GM23248 (cell line): ENCODE results near the gene ZNF521. TPM values are rescaled to one million over a fixed set of nuclear protein-coding genes. Genes with fewer than 3 reads are reported as not detected.
A peak's percentile ranks its signal among the peaks of the same experiment; 100 is the strongest.

Experiments
- DNase-seq: peaks from one replicate; pipeline ENCODE4 v3.0.0-alpha.2; 2015
- H2AFZ ChIP-seq: fragments of 200-600 bp; sonication (generic); 2 replicates; pipeline ENCODE4 v1.6.1; 2016; ENCODE audit warnings: antibody characterized with exemption
- H3F3A ChIP-seq: fragments of 200-600 bp; sonication (generic); 2 replicates; pipeline ENCODE4 v1.6.1; 2016; ENCODE audit warnings: mild to moderate bottlenecking, antibody characterized with exemption, mixed run types; ENCODE audit not compliant: insufficient read depth
- H3K27ac ChIP-seq: fragments of 200-600 bp; sonication (generic); 2 replicates; pipeline ENCODE4 v1.5.1; 2016; ENCODE audit warnings: mild to moderate bottlenecking
- H3K27me3 ChIP-seq: fragments of 200-600 bp; sonication (generic); replicated peaks from 2 replicates; pipeline ENCODE4 v1.6.1; 2016; ENCODE audit warnings: mild to moderate bottlenecking; ENCODE audit not compliant: insufficient read depth
- H3K36me3 ChIP-seq: fragments of 200-600 bp; sonication (generic); 2 replicates; pipeline ENCODE4 v1.6.1; 2016; ENCODE audit warnings: low read depth, mild to moderate bottlenecking
- H3K4me1 ChIP-seq: fragments of 200-600 bp; sonication (generic); 2 replicates; pipeline ENCODE4 v1.6.1; 2016; ENCODE audit warnings: mild to moderate bottlenecking; ENCODE audit not compliant: insufficient read depth
- H3K4me2 ChIP-seq: fragments of 200-600 bp; sonication (generic); one replicate; pipeline ENCODE4 v1.6.1; 2016; ENCODE audit warnings: mild to moderate bottlenecking; ENCODE audit not compliant: unreplicated experiment
- H3K4me3 ChIP-seq: fragments of 200-600 bp; sonication (generic); 2 replicates; pipeline ENCODE4 v1.5.1; 2016; ENCODE audit warnings: mild to moderate bottlenecking
- H3K79me2 ChIP-seq: fragments of 200-600 bp; sonication (generic); 2 replicates; pipeline ENCODE4 v1.6.1; 2016; ENCODE audit warnings: mild to moderate bottlenecking; ENCODE audit not compliant: insufficient read depth
- H3K9ac ChIP-seq: fragments of 200-600 bp; sonication (generic); 2 replicates; pipeline ENCODE4 v1.6.1; 2016; ENCODE audit warnings: mild to moderate bottlenecking
- H3K9me2 ChIP-seq: fragments of 200-600 bp; sonication (generic); 2 replicates; pipeline ENCODE4 v1.6.1; 2016; ENCODE audit warnings: mixed run types, mild to moderate bottlenecking, moderate library complexity; ENCODE audit not compliant: insufficient read depth
- H3K9me3 ChIP-seq: fragments of 200-600 bp; sonication (generic); one replicate; pipeline ENCODE4 v1.6.1; 2017; ENCODE audit warnings: low read depth
- H4K20me1 ChIP-seq: fragments of 200-600 bp; sonication (generic); 2 replicates; pipeline ENCODE4 v1.6.0; 2016; ENCODE audit not compliant: insufficient read depth
- EZH2 ChIP-seq: fragments of 200-600 bp; sonication (generic); IDR thresholded peaks from 2 replicates; pipeline ENCODE4 v1.6.1; 2018; ENCODE audit warnings: antibody characterized with exemption, mild to moderate bottlenecking; ENCODE audit not compliant: insufficient read depth, poor library complexity, severe bottlenecking
- EZH2phosphoT487 ChIP-seq: fragments of 200-600 bp; sonication (generic); IDR thresholded peaks from 2 replicates; pipeline ENCODE4 v1.6.1; 2018; ENCODE audit warnings: antibody characterized with exemption, moderate library complexity, mild to moderate bottlenecking, low read depth; ENCODE audit not compliant: insufficient read depth
- WGBS, 2 experiments: methylation state at CpG; one replicate each; pipeline ENCODE4 v1.1.6; 2015 to 2017; ENCODE audit warnings: low lambda C conversion rate in 2 of 2, low coverage in 1 of 2; ENCODE audit errors: missing lambda C conversion rate in 2 of 2; 5-methylcytosine and 5-hydroxymethylcytosine counted together
- in situ Hi-C: fragments of 300-500 bp; cut with MboI; formaldehyde crosslinking; loops from 2 replicates; pipeline ENCODE4 v1.15.0; 2020
- polyA plus RNA-seq: library from polyadenylated mRNA; unstranded; fragments of >200 nt; fragmentation: Nextera tagmentation; extraction: Ambion mirVana; gene quantifications from 2 replicates; pipeline ENCODE4 v1.2.1, GENCODE V29; 2016
- total RNA-seq: library from RNA; depleted of rRNA; stranded (reverse); fragments of >200 nt; shearing (Covaris generic); gene quantifications from 2 replicates; pipeline ENCODE4 v1.2.3, GENCODE V29; 2014

ZNF521 gene
- total and polyA plus RNA-seq, 2 experiments from 2014 or later: 7.8 to 17.9 TPM

DNA sequence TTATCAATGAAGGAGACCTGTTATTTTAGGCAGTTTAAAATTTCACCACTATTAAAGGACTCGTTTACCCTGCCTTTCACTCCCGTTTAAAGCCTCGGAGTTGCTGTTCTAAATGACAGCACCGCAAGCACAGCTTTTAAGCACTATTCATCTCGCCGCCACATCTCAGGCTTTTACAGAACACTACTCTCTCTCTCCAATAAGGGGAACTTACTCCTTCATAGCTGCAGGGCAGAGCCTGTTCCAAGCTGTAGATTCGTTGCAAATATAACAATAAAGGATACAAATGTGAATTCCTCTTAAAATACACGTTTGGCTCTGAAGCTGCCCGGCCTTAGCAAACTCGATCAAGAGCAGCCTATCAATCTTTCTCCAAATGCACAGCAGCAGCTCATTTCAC is 271.8 kb downstream of the ZNF521 start:
- H3K27me3 ChIP-seq: no peaks in the 10 kb centered on the region
- no peak overlapping the region for H3K4me3 ChIP-seq
- no peaks in the 10 kb centered on the region for H3K79me2 ChIP-seq
- no peak for DNase-seq
- 73 to 74% methylated on average over 10 of the region's 10 CpGs for WGBS, 2 experiments
- H3K9me2 ChIP-seq: no peaks in the 10 kb centered on the region
- peaks cover 11% of the 10 kb centered on the region for H3F3A ChIP-seq
- peaks cover 10% of the 10 kb centered on the region for H3K4me1 ChIP-seq
- H3K4me2 ChIP-seq: no peak overlapping the region
- no peak overlapping the region for H3K27ac ChIP-seq
- H2AFZ ChIP-seq: no peak overlapping the region
- H3K36me3 ChIP-seq: no peaks in the 10 kb centered on the region
- no peak overlapping the region for H3K9ac ChIP-seq
- H3K9me3 ChIP-seq: no peaks in the 10 kb centered on the region
- in situ Hi-C loops: no loop called here
- TF ChIP-seq EZH2phosphoT487 (no peak), EZH2 (no peak)
- no peaks in the 10 kb centered on the region for H4K20me1 ChIP-seq

DNA sequence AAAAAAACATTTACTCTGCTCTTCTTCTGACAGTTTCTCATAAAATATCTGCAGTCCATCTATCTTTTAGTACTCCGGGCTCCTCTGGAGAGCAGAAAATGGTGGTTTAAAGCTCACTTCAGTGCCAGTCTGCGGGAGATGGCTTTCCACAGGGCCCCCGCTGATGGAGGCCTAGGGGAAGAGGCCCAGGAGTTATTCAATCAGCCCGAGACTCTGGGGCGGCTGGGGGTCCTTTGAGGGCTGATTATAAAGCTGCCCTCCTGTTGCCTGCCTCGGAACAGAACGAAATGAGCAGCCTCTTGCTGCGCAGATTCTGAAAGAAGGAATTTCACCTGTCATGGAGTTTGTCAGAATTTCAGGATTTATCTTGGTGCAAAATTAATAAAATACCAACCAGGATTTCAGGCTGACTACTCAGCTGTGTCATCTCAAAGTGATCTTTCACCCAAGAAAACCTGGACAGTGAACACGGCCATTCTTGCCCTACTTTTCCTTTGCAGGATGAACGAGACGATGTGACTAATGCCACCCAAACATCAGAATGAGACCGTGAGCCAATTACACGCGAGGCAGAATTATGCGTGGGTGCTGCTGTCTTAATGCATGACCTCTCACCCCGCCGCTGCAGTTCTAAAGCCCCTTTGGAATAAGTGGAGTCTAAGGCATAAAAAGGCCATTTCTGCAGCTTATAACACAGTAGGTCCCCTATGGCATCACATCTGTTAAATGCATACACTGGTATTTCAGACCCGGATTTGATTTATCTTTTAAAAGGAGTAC is 273.8 kb downstream of the ZNF521 start:
- no peaks in the 10 kb centered on the region for H3K79me2 ChIP-seq
- DNase-seq: no peak
- no peak overlapping the region for H3K4me3 ChIP-seq
- no peak overlapping the region for H3K4me2 ChIP-seq
- H3K27ac ChIP-seq: no peak overlapping the region
- H4K20me1 ChIP-seq: no peaks in the 10 kb centered on the region
- H3K9ac ChIP-seq: no peak overlapping the region
- peaks cover 13% of the 10 kb centered on the region for H3F3A ChIP-seq
- WGBS, 2 experiments: 94 to 95% methylated on average over 18 of the region's 18 CpGs
- H3K9me2 ChIP-seq: no peaks in the 10 kb centered on the region
- no peaks in the 10 kb centered on the region for H3K9me3 ChIP-seq
- in situ Hi-C loops: no loop called here
- H2AFZ ChIP-seq: no peak overlapping the region
- TF ChIP-seq EZH2 (no peak), EZH2phosphoT487 (no peak)
- H3K4me1 ChIP-seq: peaks cover 14% of the 10 kb centered on the region
- H3K27me3 ChIP-seq: no peaks in the 10 kb centered on the region
- no peaks in the 10 kb centered on the region for H3K36me3 ChIP-seq

DNA sequence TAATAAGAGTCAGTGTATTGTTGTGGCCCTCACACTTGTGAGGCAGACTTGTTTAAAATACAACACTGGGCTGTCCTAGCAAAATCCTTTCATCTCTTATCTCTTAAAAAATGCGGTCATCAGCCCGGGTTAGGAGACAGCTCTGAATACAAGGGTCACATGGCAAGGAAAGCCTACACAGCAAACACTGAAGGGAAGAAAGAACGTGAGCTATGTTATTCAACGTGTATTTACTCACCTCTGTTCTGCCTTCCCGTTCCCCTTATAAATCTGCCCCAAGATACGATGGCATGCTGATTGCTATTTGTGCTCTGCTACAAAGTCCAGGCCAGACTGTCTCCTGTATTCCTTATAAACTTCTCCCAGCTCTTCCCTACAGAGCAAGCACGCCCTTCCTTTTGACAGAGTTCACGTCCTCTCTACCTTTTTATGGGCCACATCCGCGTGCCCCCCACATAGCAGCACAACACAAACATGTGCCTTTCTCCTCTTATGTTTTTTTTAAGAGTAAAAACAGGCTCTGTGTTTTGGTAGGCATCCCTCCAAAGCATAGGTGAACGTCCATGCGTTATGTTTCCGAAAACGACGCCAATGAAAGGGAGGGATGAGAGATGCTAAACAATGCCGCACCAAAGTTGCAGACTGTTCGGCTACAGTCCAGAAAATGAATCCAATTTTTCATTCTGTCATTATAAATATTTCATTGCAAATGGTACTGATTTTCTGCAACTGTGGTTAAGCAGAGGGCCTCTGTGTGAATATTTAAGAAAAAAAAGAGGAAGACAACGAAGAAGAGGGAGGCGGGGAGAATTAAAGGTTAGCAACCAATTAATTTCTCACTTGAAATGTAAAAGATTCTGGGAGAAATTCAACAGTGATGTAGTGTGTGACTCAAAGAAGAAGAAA is 274.7 kb downstream of the ZNF521 start:
- Histone ChIP-seq H3K36me3 (no peaks in the 10 kb centered on the region), H3K27ac (no peak overlapping the region), H3K4me1 (peaks cover 14% of the 10 kb centered on the region), H3K9me2 (no peaks in the 10 kb centered on the region), H3K4me2 (no peak overlapping the region), H3K79me2 (no peaks in the 10 kb centered on the region), H3F3A (peaks cover 13% of the 10 kb centered on the region), H4K20me1 (no peaks in the 10 kb centered on the region), H2AFZ (no peak overlapping the region), H3K27me3 (no peaks in the 10 kb centered on the region), H3K9ac (no peak overlapping the region), H3K4me3 (no peak overlapping the region), H3K9me3 (no peaks in the 10 kb centered on the region)
- WGBS, 2 experiments: 85% methylated on average over 19 of the region's 19 CpGs
- in situ Hi-C loops: no loop called here
- no peak for DNase-seq
- TF ChIP-seq EZH2: no peak
- TF ChIP-seq EZH2phosphoT487: no peak

DNA sequence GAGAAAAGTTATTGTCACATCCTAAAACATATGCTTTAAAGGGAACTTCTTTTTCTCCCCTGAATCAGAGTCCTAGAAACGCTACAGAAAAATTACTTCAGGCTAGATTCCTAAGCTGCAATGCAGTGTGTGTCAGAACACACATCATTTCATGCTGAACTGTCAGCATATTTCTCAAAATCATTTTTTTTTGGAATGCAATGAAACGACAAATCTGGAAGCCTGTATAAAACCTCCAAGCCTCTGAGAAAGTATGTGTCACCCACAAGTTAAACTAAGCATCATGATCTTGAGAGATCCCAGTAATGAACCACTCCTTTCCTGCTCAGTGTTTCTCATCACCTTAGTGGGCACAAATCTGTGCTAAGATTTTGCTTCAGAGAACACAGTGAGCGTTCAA is 276.2 kb downstream of the ZNF521 start:
- peaks cover 14% of the 10 kb centered on the region for H3K4me1 ChIP-seq
- no peak overlapping the region for H3K9ac ChIP-seq
- H4K20me1 ChIP-seq: no peaks in the 10 kb centered on the region
- TF ChIP-seq EZH2: no peak
- no peak for TF ChIP-seq EZH2phosphoT487
- H3F3A ChIP-seq: peaks cover 13% of the 10 kb centered on the region
- H2AFZ ChIP-seq: peak overlapping the region; percentile 32; the same call in 1 of the 2 replicates
- no peaks in the 10 kb centered on the region for H3K36me3 ChIP-seq
- WGBS, 2 experiments: 5 to 10% methylated on average over 3 of the region's 3 CpGs
- 0 out of 2 replicates have a peak overlapping the region, but pooled peaks have one; percentile 14 for H3K27ac ChIP-seq
- H3K79me2 ChIP-seq: no peaks in the 10 kb centered on the region
- no peak overlapping the region for H3K4me3 ChIP-seq
- DNase-seq: peak; percentile 58
- in situ Hi-C loops: no loop called here
- H3K4me2 ChIP-seq: peak overlapping the region; percentile 46
- no peaks in the 10 kb centered on the region for H3K27me3 ChIP-seq
- H3K9me2 ChIP-seq: no peaks in the 10 kb centered on the region
- H3K9me3 ChIP-seq: no peaks in the 10 kb centered on the region
